AG04449 (cell line): ENCODE measurements around the gene LARGE1.

Experiments
- CTCF ChIA-PET: fragments of 350-600 bp; formaldehyde crosslinking; extraction: SDS; loops from one replicate; lab custom pipeline; 2021; ENCODE audit warnings: antibody characterized with exemption; lab: Yijun Ruan, JAX
- POLR2A ChIA-PET: fragments of 400-600, 350-600 bp; formaldehyde crosslinking; extraction: SDS; loops from one replicate; lab custom pipeline; 2020; ENCODE audit warnings: antibody characterized with exemption, inconsistent platforms; lab: Yijun Ruan, JAX
- DNase-seq: peaks from one replicate; pipeline ENCODE4 v3.0.0-alpha.2; 2010; ENCODE audit warnings: low read depth, low spot score
- H3K4me3 ChIP-seq: 2 replicates; pipeline ENCODE4 v1.5.1; 2011; ENCODE audit warnings: low read depth, mild to moderate bottlenecking, control low read depth, low read length
- TF ChIP-seq, protein P1 (sequence below): IDR thresholded peaks from one replicate; pipeline ENCODE4 v1.5.1; 2011; ENCODE audit warnings: mild to moderate bottlenecking, moderate library complexity, low read length, control low read depth, inconsistent platforms; ENCODE audit not compliant: insufficient read depth; ENCODE audit errors: missing control alignments

The LARGE1 gene

DNA sequence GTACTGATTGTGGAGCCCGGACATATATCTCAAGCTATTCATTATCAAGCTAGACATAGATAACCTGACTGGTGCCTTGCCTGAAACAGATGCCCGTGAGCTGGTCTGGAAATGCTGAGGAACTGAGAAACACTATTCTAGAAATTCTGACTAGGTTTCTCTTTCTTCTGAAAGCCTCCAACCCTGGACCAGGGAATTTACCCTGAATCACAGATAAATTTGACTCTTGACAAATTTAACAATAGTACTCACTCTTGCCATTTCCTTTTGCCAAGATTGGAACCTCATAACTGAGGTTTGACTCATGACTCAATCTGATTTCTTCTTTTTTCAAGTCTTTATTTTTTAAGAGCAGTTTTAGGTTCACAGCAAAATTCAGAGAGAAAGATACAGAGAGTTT is 672.5 kb downstream of the LARGE1 start:
- POLR2A ChIA-PET, result no interaction called here

DNA sequence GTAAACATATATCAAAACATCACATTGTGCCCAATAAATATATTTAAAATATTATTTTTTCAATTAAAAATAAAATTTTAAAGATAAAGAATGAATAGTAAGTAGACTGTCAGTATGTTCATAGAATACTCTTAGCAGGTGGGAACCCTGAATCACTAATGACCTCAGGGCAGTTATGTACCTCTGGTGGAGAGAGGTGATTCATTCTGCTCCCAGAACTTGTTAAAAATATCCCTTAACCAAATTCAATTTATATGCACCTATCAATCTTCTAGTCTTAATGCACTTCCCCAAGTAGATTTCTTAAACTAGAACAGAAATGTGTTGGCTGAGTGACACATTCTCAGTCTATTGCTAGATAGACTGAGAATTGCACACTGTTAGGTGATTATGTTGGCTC is 678.2 kb downstream of the LARGE1 start:
- DNase-seq, result no peak
- CTCF ChIA-PET, result no interaction called here

More for the DNA sequence above, 672.5 kb downstream of the LARGE1 start:
- DNase-seq, result no peak
- H3K4me3 ChIP-seq, result no peak overlapping the region
- CTCF ChIA-PET, result no interaction called here
- TF ChIP-seq, protein P1, sequence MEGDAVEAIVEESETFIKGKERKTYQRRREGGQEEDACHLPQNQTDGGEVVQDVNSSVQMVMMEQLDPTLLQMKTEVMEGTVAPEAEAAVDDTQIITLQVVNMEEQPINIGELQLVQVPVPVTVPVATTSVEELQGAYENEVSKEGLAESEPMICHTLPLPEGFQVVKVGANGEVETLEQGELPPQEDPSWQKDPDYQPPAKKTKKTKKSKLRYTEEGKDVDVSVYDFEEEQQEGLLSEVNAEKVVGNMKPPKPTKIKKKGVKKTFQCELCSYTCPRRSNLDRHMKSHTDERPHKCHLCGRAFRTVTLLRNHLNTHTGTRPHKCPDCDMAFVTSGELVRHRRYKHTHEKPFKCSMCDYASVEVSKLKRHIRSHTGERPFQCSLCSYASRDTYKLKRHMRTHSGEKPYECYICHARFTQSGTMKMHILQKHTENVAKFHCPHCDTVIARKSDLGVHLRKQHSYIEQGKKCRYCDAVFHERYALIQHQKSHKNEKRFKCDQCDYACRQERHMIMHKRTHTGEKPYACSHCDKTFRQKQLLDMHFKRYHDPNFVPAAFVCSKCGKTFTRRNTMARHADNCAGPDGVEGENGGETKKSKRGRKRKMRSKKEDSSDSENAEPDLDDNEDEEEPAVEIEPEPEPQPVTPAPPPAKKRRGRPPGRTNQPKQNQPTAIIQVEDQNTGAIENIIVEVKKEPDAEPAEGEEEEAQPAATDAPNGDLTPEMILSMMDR, result no peak

DNA sequence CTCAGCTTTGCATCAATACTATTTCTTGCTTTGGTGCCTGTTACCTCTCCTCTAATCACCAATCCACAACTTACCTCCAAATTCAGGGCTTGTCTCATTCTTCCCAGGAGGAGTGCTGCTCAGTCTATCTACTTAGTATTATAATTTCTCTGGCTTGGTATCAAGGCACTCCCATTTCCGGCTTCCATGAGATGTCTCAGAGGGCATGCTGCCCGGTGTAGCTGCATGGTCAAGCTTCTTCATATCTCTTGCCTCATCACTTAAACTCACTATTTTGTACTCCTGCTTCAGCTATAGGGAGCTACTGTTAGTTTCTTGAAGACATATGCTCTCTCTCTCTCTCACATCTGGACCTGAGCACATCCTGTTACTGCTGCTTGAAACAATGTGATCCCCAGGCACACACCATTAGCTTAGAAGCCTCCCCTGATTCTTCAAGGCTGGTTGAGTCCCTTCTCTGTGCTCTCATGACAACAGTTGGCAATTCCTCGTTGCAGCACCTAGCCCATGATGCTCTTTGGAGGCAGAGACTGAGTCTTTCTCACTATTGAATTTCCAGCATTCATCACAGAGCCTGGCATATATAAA is 679.3 kb downstream of the LARGE1 start:
- DNase-seq, result no peak
- TF ChIP-seq, protein P1, result no peak
- POLR2A ChIA-PET, result no interaction called here
- CTCF ChIA-PET, result no interaction called here
- H3K4me3 ChIP-seq, result no peak overlapping the region

More for the DNA sequence above, 678.2 kb downstream of the LARGE1 start:
- POLR2A ChIA-PET, result no interaction called here
- H3K4me3 ChIP-seq, result no peak overlapping the region
- TF ChIP-seq, protein P1, result no peak

DNA sequence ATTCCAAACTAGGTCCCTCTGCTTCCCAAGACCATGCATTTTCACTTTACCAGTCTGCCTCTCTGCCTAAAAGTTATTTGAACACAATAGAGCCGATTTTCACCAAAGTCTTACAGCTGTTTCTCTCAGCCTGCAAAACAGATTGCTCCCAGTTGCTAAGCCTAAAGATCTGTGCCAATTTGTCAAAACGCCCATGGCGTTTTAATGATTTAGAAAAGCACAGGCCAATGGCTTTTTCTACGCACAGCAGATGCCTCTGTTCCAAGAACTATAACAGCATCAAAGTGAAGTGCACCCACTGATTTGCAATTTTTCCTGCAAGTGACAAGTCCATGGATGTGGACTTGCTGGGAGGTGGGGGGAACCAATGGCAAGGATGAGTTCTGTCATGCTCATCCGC is 688.2 kb downstream of the LARGE1 start:
- CTCF ChIA-PET, result no interaction called here
- H3K4me3 ChIP-seq, result no peak overlapping the region
- POLR2A ChIA-PET, result no interaction called here
- no peak for DNase-seq
- TF ChIP-seq, protein P1, result no peak

DNA sequence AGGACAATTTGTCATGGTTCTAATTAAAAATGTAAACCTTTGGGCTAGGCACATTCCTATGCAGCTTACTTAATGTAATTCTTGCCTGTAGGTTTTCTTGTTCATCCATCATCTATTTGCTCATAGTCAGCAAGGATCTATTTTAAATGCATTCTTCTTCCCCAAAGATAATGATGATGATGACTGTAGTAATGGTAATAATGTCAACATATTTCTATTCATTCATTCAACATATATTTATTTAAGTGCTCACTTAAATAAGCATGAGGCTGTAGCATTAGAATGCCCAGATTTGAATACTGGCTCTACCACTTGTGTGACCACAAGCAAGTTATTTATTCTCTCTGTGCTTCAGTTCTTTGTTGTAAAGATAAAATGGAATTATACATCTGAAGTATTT is 692.5 kb downstream of the LARGE1 start:
- ChIA-PET CTCF (interaction anchor here (1.7 kb wide), 1 partner anchor 15 kb away, joined by 8 read pairs; no protein-coding TSS in a partner anchor), POLR2A (no interaction called here)
- H3K4me3 ChIP-seq, result no peak overlapping the region
- TF ChIP-seq, protein P1, result no peak
- no peak for DNase-seq

DNA sequence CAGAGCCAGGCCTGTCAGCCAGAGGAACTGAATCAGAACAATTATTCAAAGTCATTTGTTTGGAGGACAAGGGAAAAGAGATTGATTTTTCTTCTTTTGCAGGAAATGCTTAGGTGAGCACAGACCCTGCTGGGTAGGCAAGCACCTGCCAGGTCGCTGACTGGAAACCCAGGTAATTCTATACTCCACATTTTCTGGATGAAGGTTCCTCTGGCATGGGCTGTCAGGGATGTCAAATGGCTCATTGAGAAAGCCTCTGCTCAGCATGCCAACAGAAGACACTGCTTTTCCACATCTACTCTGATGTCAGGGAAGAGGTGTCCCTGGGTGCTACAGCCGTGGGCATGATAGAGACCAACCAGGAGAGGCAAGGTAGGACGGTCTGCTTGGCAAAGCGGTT is 695.4 kb downstream of the LARGE1 start:
- DNase-seq, result no peak
- ChIA-PET POLR2A (no interaction called here), CTCF (no interaction called here)
- TF ChIP-seq, protein P1, result no peak
- H3K4me3 ChIP-seq, result no peak overlapping the region
